Endothelial cell of umbilical vein (primary cell): ENCODE measurements around the gene PRLR.

ENCODE experiments used
- JUN ChIP-seq: IDR thresholded peaks from 2 replicates; pipeline ENCODE4 v1.6.1; 2011; ENCODE audit warnings: borderline replicate concordance, low read depth; ENCODE audit not compliant: insufficient read length, insufficient read depth
- TF ChIP-seq, protein P1 (sequence below), 2 donors: IDR thresholded peaks; 1 replicate in 1 of 2; 2 replicates in 1 of 2; pipeline ENCODE4 v1.5.1; 2011; ENCODE audit warnings: low read length in 2 of 2, mild to moderate bottlenecking in 2 of 2, moderate library complexity in 2 of 2, control low read depth in 1 of 2, inconsistent platforms in 1 of 2, low read depth in 1 of 2; ENCODE audit not compliant: insufficient read depth in 1 of 2; ENCODE audit errors: extremely low read depth in 1 of 2
- TF ChIP-seq, protein P2 (sequence below): IDR thresholded peaks from 2 replicates; pipeline ENCODE4 v1.6.1; 2011; ENCODE audit not compliant: insufficient read depth, insufficient read length

DNA sequence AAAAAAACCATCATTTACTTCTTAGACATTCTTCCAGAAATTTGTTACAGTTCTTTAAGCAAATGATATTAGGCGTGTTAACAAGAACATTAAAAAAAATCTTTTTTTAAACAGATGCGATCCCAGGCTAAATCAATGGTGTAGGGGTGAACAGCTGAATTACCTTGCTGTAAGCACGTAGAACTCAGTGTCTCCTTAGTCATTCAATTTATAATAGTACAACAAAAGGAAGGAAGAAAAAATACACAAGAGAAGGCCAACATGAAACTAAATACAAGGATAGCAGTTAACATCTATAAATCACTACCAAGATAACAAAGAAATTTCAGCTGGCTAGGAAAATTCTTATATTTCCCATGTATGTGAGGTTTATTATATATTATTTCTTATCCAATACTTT is 217.9 kb downstream of the PRLR start:
- TF ChIP-seq, protein P1, sequence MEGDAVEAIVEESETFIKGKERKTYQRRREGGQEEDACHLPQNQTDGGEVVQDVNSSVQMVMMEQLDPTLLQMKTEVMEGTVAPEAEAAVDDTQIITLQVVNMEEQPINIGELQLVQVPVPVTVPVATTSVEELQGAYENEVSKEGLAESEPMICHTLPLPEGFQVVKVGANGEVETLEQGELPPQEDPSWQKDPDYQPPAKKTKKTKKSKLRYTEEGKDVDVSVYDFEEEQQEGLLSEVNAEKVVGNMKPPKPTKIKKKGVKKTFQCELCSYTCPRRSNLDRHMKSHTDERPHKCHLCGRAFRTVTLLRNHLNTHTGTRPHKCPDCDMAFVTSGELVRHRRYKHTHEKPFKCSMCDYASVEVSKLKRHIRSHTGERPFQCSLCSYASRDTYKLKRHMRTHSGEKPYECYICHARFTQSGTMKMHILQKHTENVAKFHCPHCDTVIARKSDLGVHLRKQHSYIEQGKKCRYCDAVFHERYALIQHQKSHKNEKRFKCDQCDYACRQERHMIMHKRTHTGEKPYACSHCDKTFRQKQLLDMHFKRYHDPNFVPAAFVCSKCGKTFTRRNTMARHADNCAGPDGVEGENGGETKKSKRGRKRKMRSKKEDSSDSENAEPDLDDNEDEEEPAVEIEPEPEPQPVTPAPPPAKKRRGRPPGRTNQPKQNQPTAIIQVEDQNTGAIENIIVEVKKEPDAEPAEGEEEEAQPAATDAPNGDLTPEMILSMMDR (IDR thresholded peaks at IDR 0.05; ENCODE audit: extremely low read depth in 1 of 2, insufficient read depth in 1 of 2, low read depth in 1 of 2, low read length in 2 of 2): no peak
- TF ChIP-seq, protein P2, sequence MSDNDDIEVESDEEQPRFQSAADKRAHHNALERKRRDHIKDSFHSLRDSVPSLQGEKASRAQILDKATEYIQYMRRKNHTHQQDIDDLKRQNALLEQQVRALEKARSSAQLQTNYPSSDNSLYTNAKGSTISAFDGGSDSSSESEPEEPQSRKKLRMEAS: no peak
- TF ChIP-seq JUN: no peak
